HG02870 (cell line): ENCODE measurements around the gene ANKHD1.
"Not testable (repeated sequence)": the region's sequence is repeated elsewhere in the genome, so short reads cannot be mapped to it uniquely, and the experiment has no call there.

Experiments used
- ATAC-seq: cut with Tn5 transposase; IDR thresholded peaks from one replicate; pipeline ENCODE4 v1.9.1; 2021; ENCODE audit warnings: mild to moderate bottlenecking, moderate library complexity; ENCODE audit not compliant: unreplicated experiment

The ANKHD1 gene

GRCh38 chr5:140418862-140419520, 17.4 kb downstream of the ANKHD1 start:
- ATAC-seq, result no peak

- no peak for ATAC-seq
Observed at GRCh38 chr5:140420226-140420570, 18.6 kb downstream of the ANKHD1 start.

GRCh38 chr5:140420665-140421361, 19.2 kb downstream of the ANKHD1 start:
- no peak for ATAC-seq

- ATAC-seq, result not testable (repeated sequence)
Observed at GRCh38 chr5:140421375-140421774, 19.7 kb downstream of the ANKHD1 start.

- no peak for ATAC-seq
Observed at GRCh38 chr5:140423609-140424008, 22.0 kb downstream of the ANKHD1 start.

- no peak for ATAC-seq
Observed at GRCh38 chr5:140424135-140424534, 22.5 kb downstream of the ANKHD1 start.

- ATAC-seq, result not testable (repeated sequence)
Observed at GRCh38 chr5:140427726-140428125, 26.1 kb downstream of the ANKHD1 start.

- ATAC-seq, result no peak
Observed at GRCh38 chr5:140429724-140430123, 28.1 kb downstream of the ANKHD1 start.

GRCh38 chr5:140432212-140432611, 30.6 kb downstream of the ANKHD1 start:
- ATAC-seq, result no peak

- no peak for ATAC-seq
Observed at GRCh38 chr5:140432916-140433315, 31.3 kb downstream of the ANKHD1 start.

GRCh38 chr5:140457368-140457767, 55.7 kb downstream of the ANKHD1 start:
- not testable (repeated sequence) for ATAC-seq

- no peak for ATAC-seq
Observed at GRCh38 chr5:140466981-140467742, 65.5 kb downstream of the ANKHD1 start.

GRCh38 chr5:140468188-140468587, 66.6 kb downstream of the ANKHD1 start:
- no peak for ATAC-seq

- no peak for ATAC-seq
Observed at GRCh38 chr5:140469259-140469658, 67.6 kb downstream of the ANKHD1 start.

- ATAC-seq, result no peak
Observed at GRCh38 chr5:140480310-140481014, 78.8 kb downstream of the ANKHD1 start.

GRCh38 chr5:140481758-140482157, 80.1 kb downstream of the ANKHD1 start:
- ATAC-seq, result no peak

GRCh38 chr5:140483055-140483454, 81.4 kb downstream of the ANKHD1 start:
- no peak for ATAC-seq

- not testable (repeated sequence) for ATAC-seq
Observed at GRCh38 chr5:140488141-140488540, 86.5 kb downstream of the ANKHD1 start.

- ATAC-seq, result no peak
Observed at GRCh38 chr5:140488914-140489313, 87.3 kb downstream of the ANKHD1 start.

GRCh38 chr5:140497897-140498296, 96.3 kb downstream of the ANKHD1 start:
- no peak for ATAC-seq

- no peak for ATAC-seq
Observed at GRCh38 chr5:140498591-140498990, 97.0 kb downstream of the ANKHD1 start.
